ENCODE measurements around the gene TNFRSF11A.

Gene TNFRSF11A

DNA sequence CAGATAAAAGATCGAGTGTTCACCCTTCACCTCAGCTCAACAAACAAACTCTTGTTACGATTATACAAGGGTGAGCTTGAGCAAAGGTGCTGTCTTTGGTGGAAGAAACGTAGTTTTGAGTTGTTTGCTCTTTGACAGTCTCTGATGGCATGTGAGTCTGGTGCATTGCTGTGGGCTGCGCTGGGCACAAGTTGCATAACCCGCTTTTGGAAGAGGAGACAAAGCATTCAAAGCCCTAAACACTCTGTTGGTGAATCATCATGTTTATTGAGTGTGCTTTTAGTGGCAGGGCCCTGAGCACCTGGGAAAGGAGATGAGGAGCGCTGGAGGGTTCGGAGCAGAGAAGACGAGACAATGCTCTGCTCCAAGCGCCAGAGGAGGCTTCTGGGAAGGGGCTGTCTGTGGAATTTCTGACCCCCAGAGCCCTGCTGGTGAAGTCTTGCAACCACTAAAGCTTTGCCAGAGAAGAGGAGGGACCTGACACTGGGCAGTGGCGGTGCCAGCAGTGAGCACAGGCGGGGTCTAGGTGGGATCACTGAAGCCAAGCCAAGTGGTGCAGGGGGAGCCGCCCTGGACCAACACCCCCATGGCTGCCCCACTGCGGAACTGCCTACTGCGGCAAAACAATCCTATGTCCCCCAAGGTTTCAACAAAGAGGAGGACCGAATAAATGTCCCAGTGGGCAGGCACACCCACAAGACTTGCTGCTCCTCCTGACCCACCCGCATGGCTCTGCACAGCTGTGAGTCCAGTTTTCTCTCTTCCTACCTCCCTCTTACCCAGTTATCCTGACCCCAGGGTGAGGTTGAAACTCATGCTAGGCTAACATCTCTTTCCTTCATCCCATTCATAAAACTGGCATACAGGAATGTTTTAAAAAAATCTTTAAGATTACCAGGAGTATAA lies 64.0 kb downstream of the TNFRSF11A start:
- Mint-ChIP-seq H3K4me3 (no peak overlapping the region), H3K27me3 (peaks cover 11 to 19% of the 10 kb centered on the region in 2 donors), H3K4me1 (no peaks in the 10 kb centered on the region), H3K36me3 (peaks cover 0 to 5% of the 10 kb centered on the region in 2 donors), H3K27ac (no peak overlapping the region), H3K9me3 (peaks cover 0 to 3% of the 10 kb centered on the region in 2 donors)
- ATAC-seq (replicated peaks) (no peak), DNase-seq (no peak)

DNA sequence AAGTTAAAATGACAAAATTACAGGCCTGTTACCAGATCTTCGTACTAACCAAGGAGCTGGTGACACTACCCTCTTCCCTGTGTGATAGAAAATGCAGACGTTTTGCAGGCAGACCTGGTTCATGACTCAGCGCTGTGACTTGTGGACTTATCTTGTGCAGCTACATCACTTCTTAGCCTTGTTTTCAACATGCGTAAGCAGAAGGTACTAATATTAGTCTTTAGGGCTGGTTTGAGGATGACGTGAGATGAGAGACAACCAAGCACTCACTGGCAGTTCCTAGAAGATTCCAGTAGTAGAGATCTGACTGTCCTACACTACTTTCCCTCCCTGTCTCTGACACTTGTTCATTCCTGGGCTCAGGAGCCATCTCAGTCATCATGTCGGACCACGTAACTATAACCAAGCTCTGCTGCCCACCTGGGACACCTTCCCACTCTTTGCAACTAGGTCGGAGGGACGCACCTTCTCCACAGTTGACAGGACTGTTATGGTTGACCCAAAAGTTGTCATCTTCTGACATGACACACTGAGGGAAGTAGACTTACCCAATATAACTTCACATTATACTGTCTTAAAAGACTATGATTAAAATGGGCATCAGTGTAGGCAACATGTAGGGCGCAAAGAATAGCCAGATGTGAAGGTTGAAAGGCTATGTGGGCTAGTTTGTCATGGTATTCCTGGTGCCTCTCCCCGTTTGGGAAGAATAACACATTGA lies 64.8 kb downstream of the TNFRSF11A start:
- ATAC-seq (replicated peaks), result no peak
- Mint-ChIP-seq H3K9me3 (peaks cover 0 to 3% of the 10 kb centered on the region in 2 donors), H3K36me3 (peaks cover 0 to 5% of the 10 kb centered on the region in 2 donors), H3K4me1 (no peaks in the 10 kb centered on the region), H3K27me3 (peaks cover 11 to 19% of the 10 kb centered on the region in 2 donors), H3K4me3 (no peak overlapping the region), H3K27ac (no peak overlapping the region)
- DNase-seq, result no peak

DNA sequence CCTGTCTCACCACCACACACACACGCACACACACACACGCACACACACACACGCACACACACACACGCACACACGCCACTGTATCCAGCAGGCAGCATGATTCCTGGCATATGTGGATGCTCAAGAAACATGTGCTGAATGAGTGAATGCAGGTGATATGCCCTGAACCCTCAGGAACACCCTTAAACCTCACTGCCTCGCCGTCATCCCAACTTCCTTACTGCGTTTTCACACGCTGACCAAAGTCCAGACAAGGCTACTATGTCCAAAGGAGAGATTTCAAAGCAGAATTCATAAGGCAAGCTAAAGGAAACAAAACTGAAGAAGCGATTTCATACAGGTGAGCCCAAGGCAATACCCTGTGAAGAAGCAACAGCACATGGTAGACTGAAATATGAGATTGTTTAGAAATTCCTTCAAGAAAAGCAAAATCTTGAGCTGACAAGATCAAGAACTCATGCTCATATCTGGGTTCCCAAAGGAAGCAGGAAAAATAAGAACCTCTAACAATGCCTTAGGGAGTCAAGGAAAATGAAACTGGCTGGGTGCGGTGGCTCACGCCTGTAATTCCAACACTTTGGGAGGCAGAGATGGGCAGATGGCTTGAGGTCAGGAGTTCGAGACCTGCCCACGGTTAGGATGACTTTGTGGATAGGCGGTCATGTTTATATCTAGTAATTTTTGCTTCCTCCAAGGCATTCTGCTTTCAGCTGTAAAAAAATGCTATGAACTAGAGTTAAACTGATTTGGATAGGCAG lies 69.1 kb downstream of the TNFRSF11A start:
- Mint-ChIP-seq H3K9me3 (peaks cover 0 to 3% of the 10 kb centered on the region in 2 donors), H3K27me3 (peaks cover 5 to 14% of the 10 kb centered on the region in 2 donors), H3K4me3 (no peak overlapping the region), H3K36me3 (no peaks in the 10 kb centered on the region), H3K4me1 (peaks cover under 1 to 4% of the 10 kb centered on the region in 2 donors), H3K27ac (no peak overlapping the region)
- ATAC-seq (replicated peaks) (no peak), DNase-seq (no peak)

DNA sequence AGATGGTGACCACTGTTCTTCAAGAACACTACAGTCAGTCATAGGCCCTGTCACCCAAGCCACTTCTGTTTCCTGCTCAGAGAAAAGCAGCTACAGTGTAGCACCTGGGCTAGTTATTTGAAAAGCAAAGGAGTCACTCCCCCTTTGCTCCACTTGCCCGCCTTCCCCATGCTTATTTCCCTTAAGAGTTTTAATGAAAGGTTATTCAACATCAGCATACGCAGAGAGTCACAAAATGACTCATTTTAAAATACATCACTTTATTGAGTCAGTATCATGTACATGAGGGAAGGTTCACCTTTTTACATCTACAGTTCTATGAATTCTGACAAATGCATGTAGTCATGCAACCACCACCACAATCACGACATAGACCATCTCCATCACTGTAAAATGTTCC lies 71.3 kb downstream of the TNFRSF11A start:
- DNase-seq, result no peak

DNA sequence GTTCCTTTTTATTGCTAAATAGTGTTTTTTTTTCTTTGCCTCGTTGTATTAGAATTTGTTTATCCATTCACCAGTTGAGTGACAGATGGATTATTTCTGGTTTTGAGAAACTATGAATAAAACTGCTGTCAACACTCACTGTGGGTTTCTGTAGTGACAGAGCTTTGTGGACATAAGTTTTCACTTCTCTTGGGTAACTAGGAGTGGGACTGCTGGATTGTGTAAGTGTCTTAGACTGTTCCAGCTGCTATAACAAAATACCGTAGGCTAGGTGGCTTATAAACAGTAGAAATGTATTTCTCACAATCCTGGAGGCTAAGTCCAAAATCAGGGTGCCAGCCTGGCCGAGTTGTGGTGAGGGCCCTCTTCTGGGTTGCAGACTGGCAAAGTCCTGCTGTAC lies 71.9 kb downstream of the TNFRSF11A start:
- no peaks in the 10 kb centered on the region for H3K36me3 Mint-ChIP-seq
- H3K9me3 Mint-ChIP-seq, result no peaks in the 10 kb centered on the region
- DNase-seq (no peak), ATAC-seq (replicated peaks) (no peak)
- peaks cover 10 to 15% of the 10 kb centered on the region in 2 donors for H3K4me1 Mint-ChIP-seq
- no peak overlapping the region for H3K27ac Mint-ChIP-seq
- no peak overlapping the region for H3K4me3 Mint-ChIP-seq
- peaks cover 5% of the 10 kb centered on the region in 2 donors for H3K27me3 Mint-ChIP-seq

More for the DNA sequence above, 71.3 kb downstream of the TNFRSF11A start:
- peak; percentile 33 to 39 for ATAC-seq (replicated peaks)
- peaks cover 10 to 15% of the 10 kb centered on the region in 2 donors for H3K4me1 Mint-ChIP-seq
- no peak overlapping the region for H3K27ac Mint-ChIP-seq
- H3K9me3 Mint-ChIP-seq, result no peaks in the 10 kb centered on the region
- peaks cover 5% of the 10 kb centered on the region in 2 donors for H3K27me3 Mint-ChIP-seq
- H3K36me3 Mint-ChIP-seq, result no peaks in the 10 kb centered on the region
- H3K4me3 Mint-ChIP-seq, result no peak overlapping the region

DNA sequence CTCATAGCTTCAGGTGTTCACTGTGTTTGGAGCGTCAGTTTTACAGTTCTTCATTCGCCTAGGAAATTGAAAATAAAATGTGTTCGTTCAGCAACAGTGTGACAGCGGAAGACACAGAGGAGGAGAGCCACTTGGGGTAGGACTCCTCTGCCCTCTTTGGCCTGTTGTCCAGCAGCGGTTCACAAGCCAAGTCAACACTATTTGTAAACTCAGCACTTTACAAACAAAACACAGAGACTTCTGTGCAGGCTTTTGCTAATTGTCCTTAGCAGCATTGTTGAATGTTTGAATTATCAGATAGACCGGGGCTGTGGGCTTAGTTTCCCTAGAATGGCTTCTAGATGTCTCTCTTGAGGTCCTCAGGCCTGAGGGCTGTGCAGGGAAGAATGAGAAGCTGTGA lies 73.2 kb downstream of the TNFRSF11A start:
- DNase-seq (no peak), ATAC-seq (replicated peaks) (no peak)
- H3K4me3 Mint-ChIP-seq, result no peak overlapping the region
- H3K36me3 Mint-ChIP-seq, result no peaks in the 10 kb centered on the region
- no peaks in the 10 kb centered on the region for H3K9me3 Mint-ChIP-seq
- no peak overlapping the region for H3K27ac Mint-ChIP-seq
- peaks cover 0 to 5% of the 10 kb centered on the region in 2 donors for H3K27me3 Mint-ChIP-seq
- H3K4me1 Mint-ChIP-seq, result peaks cover 10 to 15% of the 10 kb centered on the region in 2 donors

DNA sequence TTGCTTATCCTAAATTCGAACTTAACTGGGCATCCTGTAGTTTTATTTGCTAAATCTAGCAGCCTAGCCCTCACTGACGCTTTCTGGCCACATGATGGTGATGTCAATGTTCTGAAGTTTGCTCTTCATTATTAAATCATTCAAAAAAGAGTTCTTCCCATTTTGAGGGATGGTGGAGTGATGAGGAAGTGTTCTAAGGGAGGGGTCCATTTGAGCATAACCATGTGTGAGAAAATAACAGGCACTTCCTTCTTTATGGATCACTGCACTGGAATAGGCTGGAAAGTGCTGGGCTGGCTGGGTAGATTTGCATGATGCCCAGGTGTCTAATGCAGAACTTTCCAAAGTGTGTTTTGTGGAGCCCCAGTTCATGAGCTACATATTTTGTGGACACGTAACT lies 74.2 kb downstream of the TNFRSF11A start:
- Mint-ChIP-seq H3K9me3 (no peaks in the 10 kb centered on the region), H3K36me3 (no peaks in the 10 kb centered on the region), H3K27ac (no peak overlapping the region), H3K4me3 (no peak overlapping the region), H3K4me1 (peaks cover 10 to 15% of the 10 kb centered on the region in 2 donors), H3K27me3 (peaks cover 0 to 5% of the 10 kb centered on the region in 2 donors)
- ATAC-seq (replicated peaks), result peak in 1 of 2 donors; percentile 14
- no peak for DNase-seq

DNA sequence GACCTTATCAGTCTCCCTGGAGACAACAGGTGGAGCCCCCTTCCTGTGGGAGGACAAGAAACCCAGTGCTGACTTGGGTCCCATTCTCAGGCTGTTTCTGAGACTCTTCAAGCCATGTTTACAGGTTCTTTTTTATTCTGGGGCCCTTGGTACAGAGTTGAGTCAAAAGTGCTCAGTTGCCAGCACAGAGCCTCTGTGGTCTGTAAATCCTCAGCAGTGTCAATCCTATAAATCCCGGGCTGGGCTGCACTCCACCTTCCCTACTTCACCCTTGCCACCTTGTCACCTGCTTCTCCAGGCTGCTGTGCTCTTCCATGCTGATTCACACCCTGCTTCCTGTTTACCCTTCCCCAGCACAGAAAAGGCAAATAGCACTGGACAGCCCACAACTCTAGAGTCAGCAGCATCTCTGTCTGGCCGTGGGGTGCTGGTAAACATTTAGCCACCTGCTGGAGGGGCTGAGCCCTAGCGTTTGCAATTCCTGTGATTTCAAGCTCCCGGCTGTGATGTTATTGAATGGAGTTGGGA lies 74.7 kb downstream of the TNFRSF11A start:
- DNase-seq (no peak), ATAC-seq (replicated peaks) (peak; percentile 23 to 47)
- Mint-ChIP-seq H3K9me3 (no peaks in the 10 kb centered on the region), H3K4me1 (peaks cover 10 to 15% of the 10 kb centered on the region in 2 donors), H3K27ac (no peak overlapping the region), H3K4me3 (no peak overlapping the region), H3K27me3 (peaks cover 0 to 5% of the 10 kb centered on the region in 2 donors), H3K36me3 (no peaks in the 10 kb centered on the region)

DNA sequence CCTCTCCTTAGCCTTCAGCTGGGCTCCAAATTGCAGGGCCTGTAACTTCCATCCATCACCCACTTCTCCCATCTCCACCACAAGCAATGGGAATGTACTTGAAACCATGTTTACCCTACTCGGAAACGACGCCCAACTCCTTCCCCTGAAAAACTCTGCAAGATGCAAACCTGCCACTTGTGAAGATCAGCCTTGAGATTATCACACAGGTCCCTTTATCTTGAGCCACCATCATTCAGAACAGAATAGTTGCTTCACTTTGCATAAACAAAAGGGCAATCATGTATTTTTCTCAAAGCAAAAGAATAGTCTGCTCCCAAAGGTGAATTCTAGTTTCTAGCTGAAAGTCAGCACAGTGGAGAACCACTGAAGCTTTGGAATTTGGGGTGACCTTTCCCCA lies 75.8 kb downstream of the TNFRSF11A start:
- no peaks in the 10 kb centered on the region for H3K9me3 Mint-ChIP-seq
- peaks cover 10 to 15% of the 10 kb centered on the region in 2 donors for H3K4me1 Mint-ChIP-seq
- H3K27me3 Mint-ChIP-seq, result peaks cover 0 to 5% of the 10 kb centered on the region in 2 donors
- DNase-seq (no peak), ATAC-seq (replicated peaks) (no peak)
- no peak overlapping the region for H3K4me3 Mint-ChIP-seq
- H3K27ac Mint-ChIP-seq, result no peak overlapping the region
- no peaks in the 10 kb centered on the region for H3K36me3 Mint-ChIP-seq

DNA sequence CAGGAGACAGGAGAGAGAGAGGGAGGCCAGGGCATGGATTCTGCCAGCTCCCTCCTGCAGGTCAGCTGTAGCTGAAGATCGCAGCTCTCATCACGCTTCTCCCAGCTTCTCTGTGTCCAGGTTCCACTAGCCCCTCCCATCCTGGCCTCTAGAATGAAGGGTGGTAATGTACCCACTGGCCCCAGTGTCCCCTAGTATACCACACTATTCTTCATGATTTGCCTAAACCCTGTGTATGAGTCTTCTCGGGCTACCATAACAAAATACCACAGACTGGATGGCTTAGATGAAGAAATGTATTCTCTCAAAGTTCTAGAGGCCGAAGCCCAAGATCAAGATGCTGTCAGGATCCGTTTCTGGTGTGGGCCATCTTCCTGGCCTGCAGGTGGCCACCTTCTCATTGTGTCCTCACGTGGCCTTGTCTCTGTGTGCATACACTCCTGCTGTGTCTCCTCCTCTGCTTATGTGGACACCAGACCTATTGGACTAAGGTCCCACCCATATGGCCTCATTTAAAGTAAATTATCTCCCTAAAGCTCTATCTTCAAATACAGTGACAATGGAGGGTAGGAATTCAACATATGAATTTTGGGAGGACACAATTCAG lies 77.3 kb downstream of the TNFRSF11A start:
- no peak for DNase-seq
- no peak overlapping the region for H3K27ac Mint-ChIP-seq
- peaks cover 6 to 15% of the 10 kb centered on the region in 2 donors for H3K4me1 Mint-ChIP-seq
- H3K4me3 Mint-ChIP-seq, result no peak overlapping the region
- no peaks in the 10 kb centered on the region for H3K9me3 Mint-ChIP-seq
- ATAC-seq (replicated peaks), result no peak
- no peaks in the 10 kb centered on the region for H3K36me3 Mint-ChIP-seq
- H3K27me3 Mint-ChIP-seq, result peaks cover 0 to 5% of the 10 kb centered on the region in 2 donors

DNA sequence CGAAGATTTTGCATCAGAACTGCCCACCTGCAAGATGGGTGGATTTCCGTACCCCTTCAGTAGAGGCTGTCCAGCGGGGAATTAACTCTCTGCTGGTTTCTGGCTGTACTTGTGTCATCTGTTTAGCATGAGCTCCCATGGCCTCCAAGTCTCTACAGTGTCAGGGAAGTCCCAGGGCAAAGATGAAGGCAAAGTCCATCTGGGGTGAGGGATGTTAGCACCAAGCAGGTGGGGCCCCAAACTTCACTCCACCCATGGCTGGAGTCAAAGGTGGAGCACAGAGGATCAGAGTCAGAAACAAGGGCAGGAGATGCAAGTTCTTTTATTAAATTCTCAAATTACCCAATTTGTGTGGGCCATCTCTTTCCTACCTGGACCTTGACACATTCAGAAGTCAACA lies 78.0 kb downstream of the TNFRSF11A start:
- H3K27ac Mint-ChIP-seq, result no peak overlapping the region
- peaks cover 6 to 15% of the 10 kb centered on the region in 2 donors for H3K4me1 Mint-ChIP-seq
- no peak for ATAC-seq (replicated peaks)
- H3K27me3 Mint-ChIP-seq, result peaks cover 0 to 5% of the 10 kb centered on the region in 2 donors
- no peak for DNase-seq
- H3K9me3 Mint-ChIP-seq, result no peaks in the 10 kb centered on the region
- no peak overlapping the region for H3K4me3 Mint-ChIP-seq
- no peaks in the 10 kb centered on the region for H3K36me3 Mint-ChIP-seq

DNA sequence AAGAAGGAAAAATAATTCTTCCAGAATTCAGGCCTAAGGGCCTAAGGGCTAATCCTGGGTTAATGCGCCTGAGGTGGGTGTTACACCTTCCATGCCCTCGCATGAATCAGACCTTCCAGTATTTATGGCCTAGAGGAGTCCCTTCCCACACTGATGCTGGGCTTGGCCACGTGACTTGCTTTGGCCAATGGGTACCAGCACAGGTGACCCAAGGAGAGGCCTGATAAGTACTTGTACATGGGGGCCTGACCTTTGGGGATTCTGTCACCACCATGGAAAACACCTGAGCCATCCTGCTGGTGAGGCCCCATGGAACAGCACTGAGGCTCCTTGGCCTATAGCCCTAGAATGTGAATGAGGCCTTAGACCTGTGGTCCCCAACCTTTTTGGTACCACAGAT lies 79.8 kb downstream of the TNFRSF11A start:
- Mint-ChIP-seq H3K4me1 (peaks cover 3 to 8% of the 10 kb centered on the region in 2 donors), H3K27me3 (peaks cover 0 to 5% of the 10 kb centered on the region in 2 donors), H3K36me3 (no peaks in the 10 kb centered on the region), H3K4me3 (no peak overlapping the region), H3K9me3 (peaks cover 0 to 3% of the 10 kb centered on the region in 2 donors), H3K27ac (no peak overlapping the region)
- no peak for ATAC-seq (replicated peaks)
- DNase-seq, result no peak

DNA sequence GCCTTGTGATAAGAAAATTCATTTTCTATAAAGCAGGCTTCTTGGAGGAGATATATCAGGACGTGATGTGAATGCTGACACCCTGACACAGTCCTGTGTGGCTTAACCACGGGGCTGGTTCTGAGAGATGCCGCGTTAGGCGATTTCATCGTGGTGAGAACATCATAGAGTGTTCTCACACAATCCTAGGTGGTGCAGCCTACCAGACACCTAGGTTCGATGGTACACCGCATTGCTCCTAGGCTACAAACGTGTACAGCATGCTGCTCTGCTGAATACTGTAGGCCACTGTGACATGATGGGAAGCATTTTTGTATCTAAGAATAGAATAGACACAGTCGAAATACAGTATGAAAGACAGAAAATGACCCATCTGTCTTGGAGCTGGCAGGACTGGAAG lies 82.5 kb downstream of the TNFRSF11A start:
- Mint-ChIP-seq H3K4me1 (no peaks in the 10 kb centered on the region), H3K4me3 (no peak overlapping the region), H3K36me3 (peaks cover 0 to 8% of the 10 kb centered on the region in 2 donors), H3K9me3 (peaks cover 10 to 16% of the 10 kb centered on the region in 2 donors), H3K27me3 (peaks cover 5% of the 10 kb centered on the region in 2 donors), H3K27ac (no peak overlapping the region)
- ATAC-seq (replicated peaks) (no peak), DNase-seq (no peak)
